CD4-positive, alpha-beta T cell treated with Interferon alpha-2 for 1 hour (primary cell): ENCODE measurements around the gene EXOSC3.
"Not testable (repeated sequence)": the region's sequence is repeated elsewhere in the genome, so short reads cannot be mapped to it uniquely, and the experiment has no call there.

Experiments
- DNase-seq, 2 donors: peaks; one replicate each; pipeline ENCODE4 v3.0.0-alpha.2; 2020 to 2022

Gene EXOSC3

DNA sequence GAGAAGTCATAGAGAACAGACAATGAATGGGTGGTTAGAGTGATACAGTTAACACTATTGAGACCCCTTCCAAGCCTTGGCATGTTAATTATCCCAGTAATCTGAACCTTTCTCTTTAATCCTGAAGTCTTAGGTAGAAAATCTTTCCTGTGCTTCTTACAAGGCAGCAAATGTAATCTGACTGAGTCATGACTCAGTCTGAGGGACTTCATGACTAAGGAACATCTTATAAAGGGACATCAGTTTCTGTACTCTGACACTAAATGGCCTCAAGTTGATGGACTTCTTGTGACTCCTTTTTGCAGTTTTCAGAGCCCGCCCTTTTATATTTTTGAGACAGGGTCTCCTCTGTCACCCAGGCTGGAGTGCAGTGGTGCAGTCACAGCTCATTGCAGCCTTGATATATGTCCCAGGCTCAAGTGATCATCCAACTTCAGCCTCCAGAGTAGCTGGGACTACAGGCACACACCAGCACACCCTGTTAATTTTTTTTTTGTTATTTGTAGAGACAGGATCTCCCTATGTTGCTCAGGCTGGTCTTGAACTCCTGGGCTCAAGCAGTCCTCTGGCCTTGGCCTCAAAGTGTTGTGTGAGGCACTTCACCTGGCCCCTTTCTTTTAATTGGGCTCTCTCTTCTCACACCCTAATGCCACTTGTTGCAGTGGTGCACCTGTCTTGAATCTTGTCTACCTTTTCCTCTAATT, 9.5 kb downstream of the EXOSC3 start:
- DNase-seq: no peak

GRCh38 chr9:37769995-37770394, 14.9 kb downstream of the EXOSC3 start:
- no peak for DNase-seq

DNA sequence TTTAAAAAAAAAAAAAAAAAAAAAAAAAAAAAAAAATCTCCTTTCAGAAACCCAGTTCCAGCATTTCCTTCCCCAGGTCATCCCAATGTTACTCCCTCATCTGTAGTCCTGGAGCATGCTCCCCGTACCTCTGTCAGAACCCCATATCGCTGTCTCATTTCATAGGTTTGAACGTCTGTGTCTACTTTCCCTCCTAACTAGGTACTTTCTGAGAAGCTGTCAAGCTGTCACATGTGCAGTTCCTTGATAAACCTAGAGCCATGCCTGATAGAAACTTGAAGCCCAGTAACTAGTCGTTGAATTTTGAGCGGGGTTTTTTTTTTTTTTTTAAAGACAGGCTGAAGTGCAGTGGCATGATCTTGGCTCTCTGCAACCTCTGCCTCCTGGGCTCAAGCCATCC, 15.6 kb downstream of the EXOSC3 start:
- no peak for DNase-seq

DNA sequence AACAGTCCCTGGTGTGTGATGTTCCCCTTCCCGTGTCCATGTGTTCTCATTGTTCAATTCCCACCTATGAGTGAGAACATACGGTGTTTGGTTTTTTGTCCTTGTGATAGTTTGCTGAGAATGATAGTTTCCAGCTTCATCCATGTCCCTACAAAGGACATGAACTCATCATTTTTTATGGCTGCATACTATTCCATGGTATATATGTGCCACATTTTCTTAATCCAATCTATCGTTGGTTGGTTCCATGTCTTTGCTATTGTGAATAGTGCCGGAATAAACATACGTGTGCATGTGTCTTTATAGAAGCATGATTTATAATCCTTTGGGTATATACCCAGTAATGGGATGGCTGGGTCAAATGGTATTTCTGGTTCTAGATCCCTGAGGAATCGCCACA, 19.6 kb downstream of the EXOSC3 start:
- not testable (repeated sequence) for DNase-seq

DNA sequence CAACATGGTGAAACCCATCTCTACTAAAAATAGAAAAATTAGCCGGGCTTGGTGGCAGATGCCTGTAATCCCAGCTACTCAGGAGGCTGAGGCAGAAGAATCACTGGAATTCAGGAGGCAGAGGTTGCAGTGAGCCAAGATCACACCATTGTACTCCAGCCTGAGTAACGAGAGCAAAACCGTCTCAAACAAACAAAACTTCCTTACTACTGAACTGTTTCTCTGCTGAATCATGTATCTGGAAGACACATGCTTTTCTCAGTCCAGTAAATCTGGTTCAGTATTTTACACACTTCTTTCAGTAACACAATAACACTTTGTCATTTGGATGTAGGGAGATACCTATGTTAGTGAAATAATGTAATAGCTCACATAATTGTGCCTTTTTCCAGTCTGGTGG, 23.4 kb downstream of the EXOSC3 start:
- DNase-seq: no peak

DNA sequence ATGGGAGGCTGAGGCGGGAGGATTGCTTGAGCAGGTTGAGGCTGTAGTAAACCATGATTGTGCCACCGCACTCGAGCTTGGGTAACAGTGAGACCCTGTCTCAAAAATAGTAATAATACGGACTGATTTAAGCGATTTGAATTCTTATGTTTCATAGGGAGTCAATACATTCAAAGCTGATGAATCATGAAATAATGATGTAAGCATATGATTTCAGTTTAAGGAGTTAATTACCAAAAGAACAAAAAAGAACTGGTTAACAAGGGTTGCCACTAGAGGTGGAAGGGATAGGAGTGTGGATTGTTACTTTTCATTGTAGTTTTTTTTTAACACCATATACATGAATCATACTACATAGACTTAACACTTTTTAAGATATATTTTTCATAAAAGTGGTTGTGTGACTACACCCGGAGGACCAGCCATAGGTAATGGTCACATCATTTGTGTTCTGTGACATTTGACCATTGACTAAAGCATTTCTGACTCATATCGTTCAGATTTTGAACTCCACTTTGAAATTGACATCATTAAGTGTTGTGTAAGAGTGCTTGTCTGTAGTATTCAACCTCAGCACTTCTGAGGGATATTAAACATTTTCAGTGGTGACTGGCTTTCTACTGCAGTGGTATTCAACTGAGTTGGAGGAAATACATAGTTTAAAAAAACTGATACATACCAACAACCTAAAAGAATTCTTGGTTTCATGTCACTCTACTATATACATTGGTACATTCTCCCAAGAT, 24.3 kb downstream of the EXOSC3 start:
- no peak for DNase-seq

DNA sequence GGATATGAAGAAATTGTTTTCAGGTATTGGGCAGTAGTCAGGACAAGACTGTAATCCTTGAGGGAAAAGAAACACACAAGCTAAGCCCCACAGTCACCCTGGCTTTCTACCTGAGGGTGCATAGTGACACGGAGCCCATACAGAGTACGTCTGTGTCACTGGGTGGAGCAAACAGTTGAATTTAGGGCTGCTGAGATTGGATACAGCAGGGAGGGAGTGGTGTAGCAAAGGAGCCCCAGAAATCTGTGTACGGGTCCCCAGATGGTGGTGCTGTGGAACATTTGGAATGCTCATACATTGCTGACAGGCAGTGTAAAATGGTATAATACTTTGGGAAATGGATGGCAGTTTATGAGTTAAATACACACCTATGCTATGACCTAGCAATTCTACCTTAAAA, 26.1 kb downstream of the EXOSC3 start:
- DNase-seq: no peak

DNA sequence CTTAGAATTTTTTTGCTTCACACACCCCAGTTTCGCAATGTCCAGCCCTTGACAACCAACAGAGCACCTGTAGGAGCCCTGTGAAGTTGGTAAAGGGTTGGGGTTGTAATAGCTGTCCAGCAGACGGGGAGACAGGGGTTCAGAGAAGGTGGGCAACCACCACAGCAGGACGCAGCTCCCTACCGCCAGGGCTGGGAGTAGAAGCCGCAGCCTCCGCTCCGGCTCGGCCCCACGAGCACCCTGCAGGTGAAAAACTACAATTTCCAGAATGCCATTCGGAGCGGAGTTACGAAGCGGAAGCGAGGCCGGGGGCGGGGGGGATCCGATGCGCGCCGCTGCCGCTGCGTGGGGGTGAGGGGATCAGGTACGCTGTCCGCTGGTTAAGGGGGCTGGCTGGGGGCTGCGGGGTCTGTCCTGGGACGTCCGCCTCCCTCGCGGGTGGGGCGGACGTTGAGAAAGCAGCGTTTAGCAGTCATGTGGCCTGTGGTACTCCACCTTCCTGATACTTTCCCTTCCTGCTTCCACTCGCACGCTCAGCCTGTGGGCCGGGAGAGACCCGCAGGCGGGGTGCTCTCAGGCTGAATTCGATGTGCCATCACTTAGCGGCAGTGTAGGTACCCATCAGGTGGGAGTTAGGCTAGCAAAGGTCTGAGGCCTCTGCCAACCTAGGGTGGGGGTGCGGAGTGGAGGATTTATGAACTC, 31.2 kb downstream of the EXOSC3 start, which contains the start of gene TRMT10B:
TSS of gene TRMT10B (plus strand) at position 317 of the 702 bp plus-strand sequence. CDS start 8,127 bp downstream, outside the sequence.
- peak; percentile 66 to 76 for DNase-seq

DNA sequence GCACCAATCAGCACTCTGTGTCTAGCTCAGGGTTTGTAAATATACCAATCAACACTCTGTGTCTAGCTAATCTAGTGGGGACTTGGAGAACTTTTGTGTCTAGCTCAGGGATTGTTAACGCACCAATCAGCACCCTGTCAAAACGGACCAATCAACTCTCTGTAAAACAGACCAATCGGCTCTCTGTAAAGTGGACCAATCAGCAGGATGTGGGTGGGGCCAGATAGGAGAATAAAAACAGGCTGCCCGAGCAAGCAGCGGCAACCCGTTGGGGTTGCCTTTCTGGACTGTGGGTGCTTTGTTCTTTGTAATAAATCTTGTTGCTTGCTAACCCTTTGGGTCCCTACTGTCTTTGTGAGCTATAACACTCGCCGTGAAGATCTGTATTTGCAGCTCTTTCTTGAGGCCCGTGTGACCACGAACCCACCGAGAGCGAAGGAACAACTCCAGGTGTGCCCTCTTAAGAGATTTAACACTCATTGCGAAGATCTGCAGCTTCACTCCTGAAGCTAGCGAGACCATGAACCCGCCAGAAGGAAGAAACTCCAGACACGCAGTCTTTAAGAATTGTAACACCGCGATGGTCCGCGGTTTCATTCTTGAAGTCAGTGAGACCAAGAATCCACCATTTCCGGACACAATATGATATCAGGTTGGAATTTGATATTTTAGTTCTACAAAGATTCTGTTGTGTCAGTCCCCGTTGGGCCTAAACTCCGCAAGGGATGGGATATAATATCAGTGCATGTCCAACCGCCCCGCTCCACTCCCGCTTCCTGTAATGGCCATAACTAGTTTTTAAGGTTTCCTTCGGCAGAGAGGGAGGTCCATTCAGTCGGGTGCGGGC, 32.0 kb downstream of the EXOSC3 start:
- DNase-seq: peak; percentile 4 to 18

DNA sequence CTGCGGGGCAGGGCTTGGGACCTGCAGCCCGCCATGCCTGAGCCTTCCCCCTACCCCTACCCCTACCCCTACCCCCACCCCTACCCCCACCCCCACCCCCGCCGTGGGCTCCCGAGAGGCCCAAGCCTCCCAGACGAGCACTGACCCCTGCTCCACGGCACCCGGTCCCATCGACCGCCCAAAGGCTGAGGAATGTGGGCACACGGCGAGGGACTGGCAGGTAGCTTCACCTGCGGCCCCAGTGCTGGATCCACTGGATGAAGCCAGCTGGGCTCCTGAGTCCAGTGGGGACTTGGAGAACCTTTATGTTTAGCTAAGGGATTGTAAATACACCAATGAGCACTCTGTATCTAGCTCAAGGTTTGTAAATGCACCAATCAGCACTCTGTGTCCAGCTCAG, 32.8 kb downstream of the EXOSC3 start:
- not testable (repeated sequence) for DNase-seq

- not testable (repeated sequence) for DNase-seq
Measured at GRCh38 chr9:37751704-37752103, 33.2 kb downstream of the EXOSC3 start.

DNA sequence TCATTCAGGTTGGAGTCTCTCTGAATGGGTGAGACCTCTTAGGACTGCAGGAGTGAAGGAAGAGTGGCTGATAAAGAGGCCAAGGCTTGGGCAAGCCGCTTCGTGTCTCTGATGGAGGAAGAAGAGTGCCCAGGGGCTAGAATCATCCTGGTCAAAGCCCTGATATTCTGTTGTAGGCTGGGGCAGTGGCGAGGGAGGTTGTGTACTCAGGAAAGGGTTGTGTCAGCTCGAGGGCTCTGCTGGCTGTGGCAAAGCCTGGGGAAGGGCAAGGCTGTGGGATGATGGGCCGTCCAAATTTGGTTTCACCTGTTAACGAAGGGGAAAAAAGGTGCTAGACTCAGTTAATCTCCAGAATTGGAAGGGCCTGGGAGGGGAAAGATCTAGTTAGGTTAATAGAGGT, 33.7 kb downstream of the EXOSC3 start:
- no peak for DNase-seq

- no peak for DNase-seq
Measured at GRCh38 chr9:37749129-37749528, 35.7 kb downstream of the EXOSC3 start.

GRCh38 chr9:37747271-37747753, 37.6 kb downstream of the EXOSC3 start:
- peak; percentile 46 to 68 for DNase-seq

GRCh38 chr9:37746448-37747270, 38.2 kb downstream of the EXOSC3 start:
- no peak for DNase-seq

DNA sequence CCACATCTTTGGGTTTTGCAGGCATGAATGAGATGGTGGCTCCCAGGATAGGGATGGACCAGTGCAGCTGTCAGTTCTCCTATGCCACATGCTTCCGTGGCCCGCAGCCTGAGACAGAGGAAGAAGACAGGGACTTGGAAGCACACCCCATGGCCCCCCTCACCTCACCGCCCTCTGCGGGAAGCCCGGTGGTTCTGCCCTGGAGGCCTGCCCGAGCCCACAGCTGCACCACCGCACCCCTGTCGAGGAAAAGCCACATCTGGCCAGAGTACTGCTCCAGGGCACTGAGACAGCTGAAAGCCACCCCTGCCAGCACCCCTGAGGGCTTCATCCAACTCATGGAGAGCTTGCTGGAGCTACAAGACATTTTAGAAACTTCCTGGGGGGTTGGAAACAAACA, 38.9 kb downstream of the EXOSC3 start:
- no peak for DNase-seq

GRCh38 chr9:37740631-37741328, 44.1 kb downstream of the EXOSC3 start:
- no peak for DNase-seq

GRCh38 chr9:37740128-37740527, 44.7 kb downstream of the EXOSC3 start:
- DNase-seq: no peak

- no peak for DNase-seq
Measured at GRCh38 chr9:37739222-37739621, 45.6 kb downstream of the EXOSC3 start.

GRCh38 chr9:37732952-37733351, 51.9 kb downstream of the EXOSC3 start:
- no peak for DNase-seq
